ENCODE results near the gene CLASP1. TPM values are rescaled to one million over a fixed set of nuclear protein-coding genes. Genes with fewer than 3 reads are reported as not detected.
"Not testable (repeated sequence)": the region's sequence is repeated elsewhere in the genome, so short reads cannot be mapped to it uniquely, and the experiment has no call there.

CLASP1 gene
- total RNA-seq, 2 donors from 2014 or later: 63.4 to 69.5 TPM

- Mint-ChIP-seq H3K27ac (peak overlapping the region; percentile 100), H3K4me3 (peak overlapping the region; percentile 98), H3K36me3 (ENCODE audit: low read depth) (peaks cover 8% of the 10 kb centered on the region), H3K4me1 (peaks cover 49% of the 10 kb centered on the region), H3K27me3 (no peaks in the 10 kb centered on the region)
- DNase-seq (peak; percentile 66 to 96 (median 94)), ATAC-seq (peak; percentile 94)
- no peaks in the 10 kb centered on the region for H3K9me3 ChIP-seq (ENCODE audit: control insufficient read depth, low read length, poor library complexity, severe bottlenecking)
Observed at GRCh38 chr2:121649596-121650314, 493 bp upstream of the CLASP1 start.

DNA sequence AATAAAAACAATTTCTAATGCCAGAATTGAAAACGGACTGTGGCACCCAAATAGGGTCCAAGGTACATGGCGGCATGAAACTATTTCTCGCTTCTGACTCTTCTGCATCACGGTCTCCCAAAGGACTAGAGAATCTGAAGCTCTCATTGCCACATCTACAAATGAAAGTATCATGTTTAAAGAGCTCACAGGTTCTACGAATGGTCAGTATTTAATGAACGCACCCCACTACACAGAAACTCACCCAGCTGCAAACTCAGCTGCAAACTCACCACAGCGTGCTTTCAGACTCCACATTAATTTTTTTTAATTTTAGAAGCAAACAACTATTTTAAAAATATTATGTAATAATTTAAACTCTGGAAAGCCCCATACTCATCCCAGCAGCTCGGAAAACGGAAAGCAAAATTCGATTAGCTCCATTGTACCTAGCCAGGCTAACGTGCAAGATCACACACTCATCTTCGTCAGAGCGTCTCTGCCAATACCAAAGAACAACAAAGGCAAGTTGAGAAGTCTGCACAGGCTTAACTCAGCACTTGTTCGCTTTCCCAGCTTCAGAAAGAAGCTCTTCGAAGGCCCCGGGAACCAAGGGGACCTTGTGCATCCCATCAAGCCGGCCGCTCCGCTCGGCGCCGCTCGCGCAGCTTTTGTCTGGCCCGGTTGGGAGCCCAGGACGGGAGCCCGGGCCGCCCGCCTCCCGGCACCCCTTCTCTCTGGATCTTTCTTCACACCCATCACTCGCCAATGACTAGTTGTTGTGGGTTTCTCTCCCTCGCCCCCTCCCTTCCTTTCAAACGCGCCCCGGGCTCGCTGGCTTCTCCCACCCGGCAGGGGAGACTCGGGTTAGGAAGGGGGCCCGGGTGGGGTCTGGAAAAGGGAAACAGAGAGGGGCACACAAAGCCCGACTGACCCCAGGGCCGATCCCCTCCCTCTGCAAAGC, 785 bp downstream of the CLASP1 start:
- H3K4me3 Mint-ChIP-seq: peak overlapping the region; percentile 98
- no peaks in the 10 kb centered on the region for H3K9me3 ChIP-seq (ENCODE audit: control insufficient read depth, low read length, poor library complexity, severe bottlenecking)
- H3K36me3 Mint-ChIP-seq (ENCODE audit: low read depth): peaks cover 8% of the 10 kb centered on the region
- H3K27me3 Mint-ChIP-seq: no peaks in the 10 kb centered on the region
- peaks cover 49% of the 10 kb centered on the region for H3K4me1 Mint-ChIP-seq
- DNase-seq: peak; percentile 20 to 22 (median 21)
- ATAC-seq: peak; percentile 46
- peak overlapping the region; percentile 100 for H3K27ac Mint-ChIP-seq

- H3K4me3 Mint-ChIP-seq: peak overlapping the region; percentile 98
- ATAC-seq: no peak
- no peaks in the 10 kb centered on the region for H3K9me3 ChIP-seq (ENCODE audit: control insufficient read depth, low read length, poor library complexity, severe bottlenecking)
- H3K27me3 Mint-ChIP-seq: no peaks in the 10 kb centered on the region
- H3K36me3 Mint-ChIP-seq (ENCODE audit: low read depth): peaks cover 8% of the 10 kb centered on the region
- H3K4me1 Mint-ChIP-seq: peaks cover 45% of the 10 kb centered on the region
- peak overlapping the region; percentile 100 for H3K27ac Mint-ChIP-seq
- no peak for DNase-seq
Observed at GRCh38 chr2:121647396-121647795, 1.9 kb downstream of the CLASP1 start.

DNA sequence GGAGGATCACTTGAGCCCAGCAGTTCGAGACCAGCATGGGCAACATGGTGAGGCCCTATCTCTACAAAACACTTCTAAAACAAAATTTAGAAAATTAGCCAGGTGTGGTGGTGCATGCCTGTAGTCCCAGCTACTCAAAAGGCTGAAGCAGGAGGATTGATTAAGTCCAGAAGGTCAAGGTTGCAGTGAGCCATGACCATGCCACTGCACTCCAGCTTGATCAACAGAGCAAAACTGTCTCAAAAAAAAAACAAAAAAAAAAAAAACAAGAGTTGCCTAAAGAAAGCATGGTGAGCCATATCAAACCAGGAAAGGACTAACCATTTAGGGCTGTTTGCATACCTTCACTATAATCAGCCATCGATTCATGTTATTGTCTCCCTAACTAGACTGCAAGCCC, 4.5 kb downstream of the CLASP1 start:
- Mint-ChIP-seq H3K4me3 (no peak overlapping the region), H3K36me3 (ENCODE audit: low read depth) (peaks cover 3% of the 10 kb centered on the region), H3K27ac (peak overlapping the region; percentile 24), H3K27me3 (no peaks in the 10 kb centered on the region), H3K4me1 (peaks cover 27% of the 10 kb centered on the region)
- ATAC-seq (no peak), DNase-seq (no peak)
- no peaks in the 10 kb centered on the region for H3K9me3 ChIP-seq (ENCODE audit: control insufficient read depth, low read length, poor library complexity, severe bottlenecking)

DNA sequence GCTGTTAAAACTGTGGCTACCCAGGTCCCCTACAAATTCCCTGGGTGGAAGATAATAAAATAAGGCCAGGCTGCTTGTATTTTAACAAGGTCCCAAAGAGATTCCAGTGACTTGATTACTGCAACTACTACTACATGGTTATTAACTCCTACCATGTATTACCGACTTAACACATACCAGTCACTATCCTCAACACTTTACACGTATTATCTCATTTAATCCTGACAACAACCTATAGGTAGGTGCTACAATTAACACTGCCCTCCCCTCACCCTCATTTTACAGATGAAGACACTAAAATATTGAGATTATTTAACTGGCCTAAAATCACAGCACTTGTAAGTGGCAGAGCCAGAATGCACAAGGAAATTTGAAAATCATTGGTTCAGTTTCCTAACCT, 5.4 kb downstream of the CLASP1 start:
- DNase-seq (no peak), ATAC-seq (no peak)
- H3K36me3 Mint-ChIP-seq (ENCODE audit: low read depth): no peaks in the 10 kb centered on the region
- no peak overlapping the region for H3K4me3 Mint-ChIP-seq
- no peaks in the 10 kb centered on the region for H3K27me3 Mint-ChIP-seq
- no peak overlapping the region for H3K27ac Mint-ChIP-seq
- H3K4me1 Mint-ChIP-seq: peaks cover 24% of the 10 kb centered on the region
- no peaks in the 10 kb centered on the region for H3K9me3 ChIP-seq (ENCODE audit: control insufficient read depth, low read length, poor library complexity, severe bottlenecking)

DNA sequence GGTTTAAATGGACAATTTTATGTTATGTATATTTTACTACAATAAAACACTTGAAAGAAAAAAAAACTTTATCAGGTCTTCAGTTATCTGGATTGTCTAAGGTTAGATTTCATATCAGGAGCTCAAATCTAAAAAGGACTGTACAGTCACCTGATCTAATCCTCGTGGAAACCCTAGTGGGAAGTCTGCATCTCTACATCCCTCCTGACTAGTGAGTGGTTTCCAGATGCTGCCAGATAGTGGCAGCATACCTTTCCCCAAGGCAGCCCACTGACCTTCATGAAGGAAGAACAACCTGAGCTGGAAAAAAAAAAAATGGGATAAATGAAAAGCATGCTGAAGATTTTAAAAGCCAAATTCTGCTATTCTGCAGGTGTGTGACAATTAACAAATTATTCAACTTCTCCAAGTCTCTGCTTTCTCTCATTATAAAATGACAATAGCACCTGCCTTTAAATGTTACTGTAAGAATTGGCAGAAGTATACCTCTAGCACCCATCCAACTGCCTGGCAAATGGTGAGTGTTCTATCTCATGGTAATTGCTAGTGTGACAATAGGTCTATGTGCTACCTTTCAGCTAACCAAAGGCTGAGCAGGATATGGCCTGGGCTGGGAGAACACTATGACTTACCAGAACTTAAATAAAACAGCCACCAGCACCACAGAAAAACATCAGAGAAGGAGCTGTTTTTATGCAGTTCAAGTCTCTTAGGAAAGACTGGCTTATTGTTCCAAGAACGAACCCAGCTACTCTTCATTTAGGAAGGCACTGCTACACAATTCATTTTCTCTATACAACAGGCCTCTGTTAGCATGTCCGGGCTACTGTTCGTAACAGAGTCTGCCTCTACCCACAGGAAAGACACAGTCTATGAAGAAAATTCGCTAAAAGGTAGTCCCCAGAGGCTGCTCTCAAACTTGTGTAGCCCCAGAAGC, 8.6 kb downstream of the CLASP1 start:
- Mint-ChIP-seq H3K27ac (peak overlapping the region; percentile 29), H3K36me3 (ENCODE audit: low read depth) (peaks cover 2% of the 10 kb centered on the region), H3K4me3 (no peak overlapping the region), H3K27me3 (no peaks in the 10 kb centered on the region), H3K4me1 (peaks cover 19% of the 10 kb centered on the region)
- ATAC-seq (no peak), DNase-seq (no peak)
- H3K9me3 ChIP-seq (ENCODE audit: control insufficient read depth, low read length, poor library complexity, severe bottlenecking): no peaks in the 10 kb centered on the region

DNA sequence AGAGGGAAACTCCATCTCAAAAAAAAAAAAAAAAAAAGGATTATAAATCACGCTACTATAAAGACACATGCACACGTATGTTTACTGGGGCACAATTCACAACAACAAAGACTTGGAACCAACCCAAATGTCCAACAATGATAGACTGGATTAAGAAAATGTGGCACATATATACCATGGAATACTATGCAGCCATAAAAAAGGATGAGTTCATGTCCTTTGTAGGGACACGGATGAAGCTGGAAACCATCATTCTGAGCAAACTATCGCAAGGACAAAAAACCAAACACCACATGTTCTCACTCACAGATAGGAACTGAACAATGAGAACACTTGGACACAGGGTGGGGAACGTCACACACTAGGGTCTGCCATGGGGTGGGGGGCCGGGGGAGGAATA, 9.4 kb downstream of the CLASP1 start:
- H3K9me3 ChIP-seq (ENCODE audit: control insufficient read depth, low read length, poor library complexity, severe bottlenecking); ATAC-seq; H3K4me3 Mint-ChIP-seq; H3K36me3 Mint-ChIP-seq (ENCODE audit: low read depth); H3K27me3 Mint-ChIP-seq; DNase-seq: not testable (repeated sequence)
- peak overlapping the region; percentile 49 for H3K27ac Mint-ChIP-seq
- peaks cover 16% of the 10 kb centered on the region for H3K4me1 Mint-ChIP-seq

DNA sequence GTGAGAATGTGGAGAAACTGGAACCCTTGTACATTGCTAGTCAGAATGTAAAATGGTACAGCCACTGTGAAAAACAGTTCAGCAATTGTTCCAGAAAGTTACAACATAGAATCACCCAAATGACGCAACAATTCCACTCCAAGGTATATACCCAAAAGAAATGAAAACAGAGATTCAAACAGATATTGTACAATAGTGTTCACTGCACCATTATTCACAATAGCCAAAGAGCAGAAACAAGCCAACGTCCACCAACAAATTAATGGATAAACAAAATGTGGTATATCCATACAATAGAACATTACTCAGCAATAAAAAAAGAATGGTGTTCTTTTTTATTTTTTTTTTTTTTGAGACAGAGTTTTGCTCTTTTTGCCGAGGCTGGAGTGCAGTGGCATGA, 10.9 kb downstream of the CLASP1 start:
- Mint-ChIP-seq H3K4me3 (no peak overlapping the region), H3K36me3 (ENCODE audit: low read depth) (peaks cover 2% of the 10 kb centered on the region), H3K27ac (no peak overlapping the region), H3K4me1 (peaks cover 24% of the 10 kb centered on the region), H3K27me3 (no peaks in the 10 kb centered on the region)
- no peaks in the 10 kb centered on the region for H3K9me3 ChIP-seq (ENCODE audit: control insufficient read depth, low read length, poor library complexity, severe bottlenecking)
- DNase-seq (no peak), ATAC-seq (no peak)

GRCh38 chr2:121635371-121635770, 13.9 kb downstream of the CLASP1 start:
- DNase-seq: no peak
- Mint-ChIP-seq H3K27me3 (no peaks in the 10 kb centered on the region), H3K4me3 (no peak overlapping the region), H3K27ac (peak overlapping the region; percentile 87), H3K36me3 (ENCODE audit: low read depth) (peaks cover 2% of the 10 kb centered on the region), H3K4me1 (peaks cover 25% of the 10 kb centered on the region)
- no peak for ATAC-seq
- H3K9me3 ChIP-seq (ENCODE audit: control insufficient read depth, low read length, poor library complexity, severe bottlenecking): no peaks in the 10 kb centered on the region

DNA sequence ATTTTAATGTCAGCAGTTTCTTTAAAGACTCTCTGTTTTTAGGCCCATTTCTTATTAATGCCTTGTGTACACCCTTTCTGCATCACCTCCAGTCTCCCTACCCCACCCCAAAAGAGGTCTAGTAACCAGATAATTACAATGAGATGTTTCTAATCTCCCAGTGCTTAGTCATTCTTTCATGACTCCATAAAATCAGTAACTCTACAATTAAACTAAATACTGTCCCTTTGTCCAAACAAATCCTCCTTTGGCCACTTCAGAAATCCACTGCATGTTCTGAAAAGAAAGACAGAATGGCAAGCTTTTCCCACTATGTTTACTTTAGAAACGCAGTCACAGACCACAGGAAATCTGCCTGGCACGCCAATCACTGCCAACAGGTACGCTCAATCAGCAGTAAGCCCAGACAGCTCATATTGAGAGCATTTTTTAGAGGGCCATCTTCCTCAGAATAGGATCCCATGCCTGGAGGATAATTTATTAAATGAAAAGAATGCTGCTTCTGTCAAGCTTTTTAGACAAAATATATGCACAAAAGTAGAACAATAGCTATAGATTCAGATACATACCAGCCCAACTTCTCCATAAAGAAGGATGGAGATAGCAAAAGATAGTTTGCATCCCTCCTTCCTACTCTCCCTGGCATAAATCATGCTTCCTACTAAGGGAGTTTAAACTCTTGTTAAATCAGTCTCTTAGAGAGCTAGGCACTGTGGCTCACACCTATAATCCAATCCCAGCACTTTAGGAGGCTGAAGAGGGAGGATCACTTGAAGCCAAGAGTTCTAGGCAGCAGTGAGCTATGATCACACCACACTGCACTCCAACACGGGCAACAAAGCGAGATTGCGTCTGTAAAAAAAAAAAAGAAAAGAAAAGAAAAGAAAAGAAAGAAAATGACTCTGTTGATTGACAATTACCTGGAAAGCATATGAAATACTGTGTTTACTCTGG, 14.6 kb downstream of the CLASP1 start:
- Mint-ChIP-seq H3K27ac (peak overlapping the region; percentile 87), H3K4me3 (no peak overlapping the region), H3K27me3 (no peaks in the 10 kb centered on the region), H3K36me3 (ENCODE audit: low read depth) (peaks cover 2% of the 10 kb centered on the region), H3K4me1 (peaks cover 29% of the 10 kb centered on the region)
- ATAC-seq: peak; percentile 35
- DNase-seq: no peak
- no peaks in the 10 kb centered on the region for H3K9me3 ChIP-seq (ENCODE audit: control insufficient read depth, low read length, poor library complexity, severe bottlenecking)

DNA sequence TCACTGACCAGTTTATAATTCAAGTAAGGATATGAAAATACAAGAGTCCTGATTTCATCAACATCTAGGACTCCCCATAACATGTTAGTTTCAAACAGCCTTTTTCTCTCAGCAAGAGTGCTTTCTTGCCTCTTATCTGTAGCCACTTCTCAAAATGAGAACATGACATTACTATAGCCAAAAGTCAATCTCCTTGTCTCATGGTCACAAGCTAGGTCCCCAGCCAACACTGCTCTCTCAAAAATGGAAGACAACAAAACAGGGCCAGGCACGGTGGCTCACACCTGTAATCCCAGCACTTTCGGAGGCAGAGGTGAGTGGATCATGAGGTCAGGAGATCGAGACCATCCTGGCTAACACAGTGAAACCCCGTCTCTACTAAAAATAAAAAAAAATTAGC, 15.8 kb downstream of the CLASP1 start:
- peak overlapping the region; percentile 87 for H3K27ac Mint-ChIP-seq
- no peaks in the 10 kb centered on the region for H3K27me3 Mint-ChIP-seq
- H3K9me3 ChIP-seq (ENCODE audit: control insufficient read depth, low read length, poor library complexity, severe bottlenecking): no peaks in the 10 kb centered on the region
- DNase-seq (no peak), ATAC-seq (no peak)
- H3K36me3 Mint-ChIP-seq (ENCODE audit: low read depth): peaks cover 2% of the 10 kb centered on the region
- no peak overlapping the region for H3K4me3 Mint-ChIP-seq
- peaks cover 31% of the 10 kb centered on the region for H3K4me1 Mint-ChIP-seq

GRCh38 chr2:121627525-121628050, 21.7 kb downstream of the CLASP1 start:
- no peaks in the 10 kb centered on the region for H3K27me3 Mint-ChIP-seq
- peaks cover 18% of the 10 kb centered on the region for H3K4me1 Mint-ChIP-seq
- H3K27ac Mint-ChIP-seq: no peak overlapping the region
- H3K9me3 ChIP-seq (ENCODE audit: control insufficient read depth, low read length, poor library complexity, severe bottlenecking): no peaks in the 10 kb centered on the region
- H3K36me3 Mint-ChIP-seq (ENCODE audit: low read depth): no peaks in the 10 kb centered on the region
- no peak for ATAC-seq
- DNase-seq: no peak
- H3K4me3 Mint-ChIP-seq: no peak overlapping the region
